NCI-H526 (cell line): ENCODE results near the gene TUG1.

ENCODE experiments used
- DNase-seq, 2 experiments: peaks; one replicate each; lab custom pipeline; 2025; lab: John Stamatoyannopoulos, UW

TUG1 gene

GRCh38 chr22:31001124-31001770 lies 32.2 kb downstream of the TUG1 start:
- no peak for DNase-seq

- DNase-seq, result no peak
Observed at GRCh38 chr22:31005535-31005934, 36.5 kb downstream of the TUG1 start.

- no peak for DNase-seq
Observed at GRCh38 chr22:31019191-31019930, 50.3 kb downstream of the TUG1 start.

DNA sequence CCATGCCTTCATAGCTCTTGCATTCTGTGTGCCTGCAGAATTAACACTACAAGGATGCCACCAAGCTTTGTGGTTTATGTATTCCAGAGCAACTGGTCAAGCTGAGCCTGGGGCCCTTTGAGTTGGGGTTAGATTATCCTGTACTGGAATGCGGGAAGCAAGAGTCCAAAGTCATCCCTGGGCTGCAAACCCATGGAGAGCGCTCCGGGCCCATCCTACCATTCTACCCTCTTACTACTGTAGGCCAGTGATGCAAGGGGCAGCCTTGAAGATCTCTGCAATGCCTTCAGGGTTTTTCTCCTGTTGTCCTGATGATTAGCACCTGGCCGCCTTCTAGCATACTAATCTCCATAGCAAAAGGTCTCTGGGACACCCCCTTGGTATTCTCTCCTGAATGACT lies 51.3 kb downstream of the TUG1 start:
- no peak for DNase-seq

GRCh38 chr22:31022516-31022915 lies 53.5 kb downstream of the TUG1 start:
- DNase-seq, result no peak
